Heart right ventricle (tissue), 16 donors: ENCODE data around the gene LRP5. TPM values are rescaled to one million over a fixed set of nuclear protein-coding genes. Genes with fewer than 3 reads are reported as not detected.

Experiments used
- ATAC-seq, 8 donors: fragments of 200-7000 bp; cut with Tn5 transposase; one replicate each; pipeline ENCODE4 v1.9.1; 2020; ENCODE audit warnings: mild to moderate bottlenecking in 8 of 8, moderate library complexity in 8 of 8, moderate number of reproducible peaks in 1 of 8
- DNase-seq, 2 donors: peaks; one replicate each; pipeline ENCODE4 v3.0.0-alpha.2; 2020
- H3K27ac ChIP-seq, 10 donors: fragments of 200-600 bp; sonication (generic) in 2 of 10; one replicate each; pipeline versions ENCODE4 v1.5.0 to v1.8.0; 2020 to 2022; ENCODE audit warnings: mild to moderate bottlenecking in 3 of 10
- H3K27me3 ChIP-seq, 7 donors: fragments of 200-600 bp; one replicate each; pipeline ENCODE4 v1.8.0; 2021 to 2022; ENCODE audit warnings: mild to moderate bottlenecking in 2 of 7
- H3K36me3 ChIP-seq, 9 donors: fragments of 200-600 bp; sonication (generic) in 1 of 9; one replicate each; pipeline versions ENCODE4 v1.5.0 to v1.8.0; 2020 to 2022; ENCODE audit warnings: mild to moderate bottlenecking in 2 of 9
- H3K4me1 ChIP-seq, 9 donors: fragments of 200-600 bp; sonication (generic) in 1 of 9; one replicate each; pipeline versions ENCODE4 v1.5.0 to v1.8.0; 2020 to 2022; ENCODE audit warnings: mild to moderate bottlenecking in 4 of 9
- H3K4me3 ChIP-seq, 10 donors: fragments of 200-600 bp; sonication (generic) in 2 of 10; one replicate each; pipeline versions ENCODE4 v1.5.0 to v1.8.0; 2020 to 2022; ENCODE audit warnings: mild to moderate bottlenecking in 7 of 10, moderate library complexity in 2 of 10
- H3K9me3 ChIP-seq, 11 donors: fragments of 200-600 bp in 10 of 11; sonication (generic) in 2 of 11; one replicate each; pipeline versions ENCODE4 v1.5.0 to v1.8.0; 2013 to 2022; ENCODE audit warnings: mild to moderate bottlenecking in 2 of 11, control low read depth in 1 of 11, moderate library complexity in 1 of 11
- CTCF ChIP-seq, 9 donors: fragments of 200-600 bp; sonication (generic) in 2 of 9; IDR thresholded peaks; one replicate each; pipeline versions ENCODE4 v1.5.0 to v1.8.0; 2021 to 2022; ENCODE audit warnings: antibody characterized with exemption in 9 of 9, mild to moderate bottlenecking in 5 of 9, moderate library complexity in 1 of 9
- WGBS, 2 donors: extraction: QIAGEN DNeasy Blood & Tissue Kit; methylation state at CpG; one replicate each; pipeline ENCODE4 v1.1.7; 2013; ENCODE audit warnings: inconsistent platforms in 1 of 2; 5-methylcytosine and 5-hydroxymethylcytosine counted together
- intact Hi-C, 10 donors: fragments of 100-400 bp; cut with DNase I; formaldehyde crosslinking; loops; one replicate each; pipeline versions ENCODE4 v1.11.1 to v1.14.2; 2022
- polyA plus RNA-seq, 2 donors: library from polyadenylated mRNA; stranded (reverse); fragments of 200-250 nt; gene quantifications; one replicate each; pipeline ENCODE4 v1.2.3, GENCODE V29; 2013
- total RNA-seq, 10 donors: library from RNA; stranded (reverse); fragmentation: NEBNext Ultra II Directional in 3 of 10; extraction: Animal tissue kit (Norgen Biotek cat#: 25700) in 3 of 10; gene quantifications; one replicate each; pipeline versions ENCODE4 v1.2.1 to v1.2.4, GENCODE V29; 2021 to 2023
- donor health status: Arrhythmogenic right ventricular cardiomyopathy.
- donor health status: ischemic (EF 13 %, LVEDD 7.1; RV severe dilation, severe dysfunction).
- donor health status: healthy with polysubstance abuse.
- donor health status: DM: no; HTN: yes; CAD: no.
- donor health status: DM: no; HTN: no; CAD: no.
- donor health status: ischemic (EF 25% LVEDD 6.9; RV normal size, moderate dysfunction).
- donor health status: ischemic (EF 25% LVEDD 5.7; RV mildly dilated, moderate dysfunction).
- donor health status: healthy.
- donor health status: DM: yes; HTN: yes; CAD: no.
- donor health status: Ischemic cardiomyopathy.
- donor health status: ischemic (EF 35%, LVEDD 5.7; RV mildly dilated, moderate dysfunction).
- donor health status: nonischemic (EF 11% LVEDD 7.7; RV severe dilation, severe dysfunction).
- donor health status: DM: yes; HTN: yes; CAD: no.
- donor health status: PGD.
- donor health status: ischemic (EF 29% LVEDD 5.4; RV normal size, mild dysfunction).
- donor health status: nonischemic (EF 23%, LVEDD 6.1; RV moderate dilation, normal function).

LRP5 gene
- total and polyA plus RNA-seq, 12 donors = 23.2 to 73.3 (median 46.3) TPM

- intact Hi-C loops = loop anchor here in 9 of 10 donors (1.0 to 10.0 kb wide), 9 partner anchors 39 to 150 kb away; no protein-coding TSS in a partner anchor
- TF ChIP-seq CTCF (IDR thresholded peaks at IDR 0.05) = no peak
Measured at GRCh38 chr11:68297052-68297378, 15.4 kb upstream of the LRP5 start.

GRCh38 chr11:68297494-68297811, 14.9 kb upstream of the LRP5 start:
- WGBS, 2 donors = 34 to 35% methylated on average over 10 of the region's 10 CpGs
- peak overlapping the region in 4 of 10 donors; percentile 9 to 23 (median 20) for H3K4me3 ChIP-seq
- ATAC-seq (no peak), DNase-seq (no peak)
- H3K27ac ChIP-seq = peak overlapping the region in 1 of 10 donors; percentile 5
- H3K36me3 ChIP-seq = no peaks in the 10 kb centered on the region
- H3K27me3 ChIP-seq = no peaks in the 10 kb centered on the region
- TF ChIP-seq CTCF (IDR thresholded peaks at IDR 0.05) = no peak
- H3K9me3 ChIP-seq = no peaks in the 10 kb centered on the region
- peaks cover 6 to 23% (median 14%) of the 10 kb centered on the region in 9 donors for H3K4me1 ChIP-seq
- intact Hi-C loops = loop anchor here in 9 of 10 donors (1.0 to 10.0 kb wide), 9 partner anchors 39 to 150 kb away; no protein-coding TSS in a partner anchor

More at GRCh38 chr11:68297052-68297378, 15.4 kb upstream of the LRP5 start:
- WGBS, 2 donors = 95% methylated on average over 6 of the region's 6 CpGs
- Histone ChIP-seq H3K4me1 (peaks cover 6 to 23% (median 14%) of the 10 kb centered on the region in 9 donors), H3K36me3 (no peaks in the 10 kb centered on the region), H3K4me3 (no peak overlapping the region), H3K27ac (no peak overlapping the region), H3K27me3 (no peaks in the 10 kb centered on the region), H3K9me3 (no peaks in the 10 kb centered on the region)
- ATAC-seq = no peak
- no peak for DNase-seq

- ATAC-seq = peak; percentile 95 to 98 (median 97)
- H3K27ac ChIP-seq = peak overlapping the region in 1 of 10 donors; percentile 5
- WGBS, 2 donors = 28 to 33% methylated on average over 40 of the region's 40 CpGs
Measured at GRCh38 chr11:68297812-68298658, 14.4 kb upstream of the LRP5 start.

More at GRCh38 chr11:68297812-68298658, 14.4 kb upstream of the LRP5 start:
- no peaks in the 10 kb centered on the region for H3K27me3 ChIP-seq
- peak; percentile 97 to 99 (median 98) for TF ChIP-seq CTCF (IDR thresholded peaks at IDR 0.05)
- peaks cover 6 to 28% (median 17%) of the 10 kb centered on the region in 9 donors for H3K4me1 ChIP-seq
- H3K36me3 ChIP-seq = no peaks in the 10 kb centered on the region
- H3K9me3 ChIP-seq = no peaks in the 10 kb centered on the region
- intact Hi-C loops = loop anchor here (1.0 to 10.0 kb wide), 9 partner anchors 40 to 149 kb away; no protein-coding TSS in a partner anchor
- peak; percentile 75 to 83 for DNase-seq
- H3K4me3 ChIP-seq = peak overlapping the region in 4 of 10 donors; percentile 9 to 23 (median 20)
